Activated T-helper 2 cell treated with anti-CD3 and anti-CD28 coated beads, Interferon-gamma antibody, Interleukin-2, Interleukin-4, amounts not matched to agents 10 μg/mL and 5 μg/mL and 100 μg/mL, durations not matched to agents 14 hours and 24 hours and 36 hours (primary cell): Measurements from ENCODE around the gene ELF5. TPM values are rescaled to one million over a fixed set of nuclear protein-coding genes. Genes with fewer than 3 reads are reported as not detected.

Source experiments
- DNase-seq: peaks from one replicate; pipeline ENCODE4 v3.0.0; 2021; ENCODE audit warnings: low spot score
- H3K27ac Mint-ChIP-seq: one replicate; pipeline ENCODE4 v1.8.0; 2021; ENCODE audit warnings: mixed read lengths
- H3K27me3 Mint-ChIP-seq: one replicate; pipeline ENCODE4 v1.8.0; 2021; ENCODE audit warnings: low read depth, mixed read lengths
- H3K36me3 Mint-ChIP-seq: one replicate; pipeline ENCODE4 v1.8.0; 2021; ENCODE audit warnings: low read depth, mixed read lengths
- H3K4me1 Mint-ChIP-seq: one replicate; pipeline ENCODE4 v1.8.0; 2021; ENCODE audit warnings: low read depth, mixed read lengths
- H3K4me3 Mint-ChIP-seq: one replicate; pipeline ENCODE4 v1.8.0; 2021; ENCODE audit warnings: low read depth, mild to moderate bottlenecking, moderate library complexity, mixed read lengths
- H3K9me3 Mint-ChIP-seq: one replicate; pipeline ENCODE4 v1.8.0; 2021; ENCODE audit warnings: mixed read lengths
- intact Hi-C: fragments of 100-400 bp; cut with micrococcal nuclease; formaldehyde crosslinking; loops from one replicate; pipeline ENCODE4 v1.15.1; 2023
- total RNA-seq: library from RNA; stranded (reverse); gene quantifications from 2 replicates; pipeline ENCODE4 v1.2.3, GENCODE V29; 2022

ELF5 gene
- total RNA-seq, 1 donor from 2014 or later, result not detected

- no peak overlapping the region for H3K4me3 Mint-ChIP-seq
- no peaks in the 10 kb centered on the region for H3K4me1 Mint-ChIP-seq
- peaks cover 27% of the 10 kb centered on the region for H3K27me3 Mint-ChIP-seq
- no peak overlapping the region for H3K27ac Mint-ChIP-seq
- H3K9me3 Mint-ChIP-seq, result no peaks in the 10 kb centered on the region
- intact Hi-C loops, result no loop called here
- no peaks in the 10 kb centered on the region for H3K36me3 Mint-ChIP-seq
- no peak for DNase-seq
These were observed 32.3 kb downstream of the ELF5 start for GRCh38 chr11:34481307-34481706.

- Mint-ChIP-seq H3K27ac (no peak overlapping the region), H3K36me3 (no peaks in the 10 kb centered on the region), H3K27me3 (peaks cover 24% of the 10 kb centered on the region), H3K4me1 (no peaks in the 10 kb centered on the region), H3K9me3 (no peaks in the 10 kb centered on the region), H3K4me3 (no peak overlapping the region)
- DNase-seq, result no peak
- intact Hi-C loops, result no loop called here
These were observed 33.3 kb downstream of the ELF5 start for GRCh38 chr11:34480314-34480713.

DNA sequence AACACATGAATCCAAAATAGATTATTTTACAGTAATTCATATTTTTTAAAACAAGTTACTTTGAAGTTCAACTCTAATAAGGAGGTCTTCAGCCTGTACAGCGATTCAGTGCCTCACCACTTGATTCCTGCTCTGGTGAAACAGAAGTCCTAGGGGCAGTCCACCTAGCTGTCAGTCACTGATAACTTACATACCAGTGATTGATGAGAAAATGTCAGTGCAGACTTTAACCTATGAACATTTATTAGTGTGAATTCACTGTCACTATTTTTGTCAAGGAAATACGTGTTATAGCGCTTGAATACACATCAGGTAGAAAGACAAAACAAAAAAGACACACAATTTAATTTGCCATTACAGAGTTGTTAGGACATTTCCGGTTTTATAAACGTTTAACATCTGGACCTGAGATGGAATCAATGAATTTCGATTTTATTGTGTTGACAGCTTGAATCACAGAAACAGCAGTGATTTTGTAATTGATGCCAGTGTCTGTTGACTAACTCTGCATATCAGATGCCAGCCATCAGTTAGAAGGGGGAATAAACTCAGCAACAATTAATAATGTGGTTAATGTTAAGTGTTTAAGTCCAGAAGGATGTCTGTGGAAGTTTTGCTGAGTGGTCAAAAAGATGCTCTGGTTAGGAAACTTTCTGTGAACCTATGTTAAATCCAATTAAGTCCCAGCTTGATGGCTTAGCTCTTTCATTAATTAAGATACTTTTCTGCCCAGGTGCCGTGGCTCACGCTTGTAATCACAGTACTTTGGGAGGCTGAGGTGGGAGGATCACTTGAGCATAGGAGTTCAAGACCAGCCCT lies 34.5 kb downstream of the ELF5 start:
- Mint-ChIP-seq H3K4me1 (no peaks in the 10 kb centered on the region), H3K27me3 (peaks cover 22% of the 10 kb centered on the region), H3K27ac (no peak overlapping the region), H3K4me3 (no peak overlapping the region), H3K9me3 (no peaks in the 10 kb centered on the region), H3K36me3 (no peaks in the 10 kb centered on the region)
- intact Hi-C loops, result no loop called here
- no peak for DNase-seq

GRCh38 chr11:34476849-34477248 lies 36.7 kb downstream of the ELF5 start:
- DNase-seq, result no peak
- Mint-ChIP-seq H3K27me3 (peaks cover 22% of the 10 kb centered on the region), H3K4me1 (no peaks in the 10 kb centered on the region), H3K4me3 (no peak overlapping the region), H3K9me3 (no peaks in the 10 kb centered on the region), H3K36me3 (peaks cover 9% of the 10 kb centered on the region), H3K27ac (no peak overlapping the region)
- intact Hi-C loops, result no loop called here

DNA sequence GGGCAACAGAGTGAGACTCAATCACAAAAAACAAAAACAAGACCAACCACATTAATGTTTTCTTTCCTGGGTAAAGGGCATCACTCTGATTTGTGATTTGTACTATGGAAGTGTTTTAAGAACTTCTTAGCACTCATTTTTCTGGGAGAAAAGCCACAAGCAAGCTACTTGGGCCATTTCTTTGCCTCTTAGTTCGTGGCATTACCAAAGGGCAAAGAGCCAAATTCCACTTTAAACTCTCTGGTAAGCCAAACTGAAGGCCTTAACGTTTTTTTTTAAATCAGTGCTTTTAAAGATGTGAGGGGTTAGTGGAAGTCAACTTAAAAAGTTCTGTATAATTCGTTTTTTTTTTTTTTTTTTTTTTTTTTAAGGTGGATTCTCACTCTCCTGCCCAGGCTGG lies 37.9 kb downstream of the ELF5 start:
- no peak overlapping the region for H3K4me3 Mint-ChIP-seq
- peaks cover 14% of the 10 kb centered on the region for H3K36me3 Mint-ChIP-seq
- no peaks in the 10 kb centered on the region for H3K4me1 Mint-ChIP-seq
- no peaks in the 10 kb centered on the region for H3K9me3 Mint-ChIP-seq
- intact Hi-C loops, result no loop called here
- H3K27ac Mint-ChIP-seq, result no peak overlapping the region
- peaks cover 21% of the 10 kb centered on the region for H3K27me3 Mint-ChIP-seq
- no peak for DNase-seq

DNA sequence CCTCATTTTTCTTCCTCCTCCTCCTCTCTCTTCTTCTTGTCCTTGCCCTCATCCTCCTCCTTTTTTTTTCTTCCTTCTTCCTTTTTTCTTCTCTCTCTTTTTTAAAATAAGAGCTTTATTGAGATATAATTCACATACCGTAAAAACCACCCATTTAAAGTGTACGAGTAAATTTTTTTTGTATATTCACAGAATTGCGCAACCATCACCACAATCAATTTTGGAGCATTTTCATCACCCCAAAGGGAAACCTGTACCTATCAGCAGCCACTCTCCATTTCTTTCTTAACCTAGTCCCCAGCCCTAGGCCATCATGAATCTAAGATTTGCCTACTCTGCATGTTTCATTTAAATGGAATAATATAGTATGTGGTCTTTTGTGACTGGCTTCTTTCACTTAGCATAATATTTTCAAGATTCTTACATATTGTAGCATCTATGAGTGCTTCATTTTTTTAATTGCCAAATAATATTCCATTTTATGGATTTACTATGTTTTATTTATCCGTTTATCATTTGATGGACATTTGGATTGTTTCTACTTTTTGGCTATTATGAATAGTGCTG lies 39.9 kb downstream of the ELF5 start:
- Mint-ChIP-seq H3K36me3 (peaks cover 21% of the 10 kb centered on the region), H3K27ac (no peak overlapping the region)
- intact Hi-C loops, result no loop called here

DNA sequence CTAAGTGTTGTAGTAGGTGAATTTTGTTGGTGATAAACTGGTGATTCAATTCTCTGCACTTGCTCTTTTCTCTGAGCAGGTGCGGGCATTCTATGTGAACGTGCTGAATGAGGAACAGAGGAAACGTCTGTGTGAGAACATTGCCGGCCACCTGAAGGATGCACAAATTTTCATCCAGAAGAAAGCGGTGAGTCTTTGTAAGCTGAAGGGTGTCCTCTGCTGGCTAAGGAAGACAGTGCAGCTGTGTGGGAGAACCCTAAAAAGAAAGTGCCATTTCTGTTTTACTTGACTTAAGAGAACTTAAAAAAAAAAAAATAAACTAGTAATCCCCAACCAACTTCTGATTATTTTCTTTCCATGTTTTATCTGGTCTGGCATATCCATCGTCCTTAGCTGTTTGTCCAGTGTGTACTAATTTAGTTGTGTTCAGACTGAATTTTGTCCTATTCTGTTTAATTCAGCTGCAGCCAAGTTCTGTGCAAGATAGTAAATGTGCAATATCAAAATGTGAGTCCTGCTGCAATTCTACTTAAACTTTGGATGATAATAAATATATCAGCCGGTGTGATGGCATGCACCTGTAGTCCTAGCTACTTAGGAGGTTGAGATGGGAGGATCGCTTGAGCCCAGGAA lies 45.3 kb downstream of the ELF5 start:
- Mint-ChIP-seq H3K4me1 (peaks cover 4% of the 10 kb centered on the region), H3K36me3 (peaks cover 64% of the 10 kb centered on the region), H3K27ac (no peak overlapping the region), H3K9me3 (peaks cover 19% of the 10 kb centered on the region), H3K4me3 (no peak overlapping the region), H3K27me3 (no peaks in the 10 kb centered on the region)
- intact Hi-C loops, result loop anchor here (1.0 to 5.0 kb wide), 2 partner anchors 102 to 111 kb away; partner anchors contain the start of gene ABTB2
- peak; percentile 20 for DNase-seq

More for the DNA sequence above, 39.9 kb downstream of the ELF5 start:
- Mint-ChIP-seq H3K27me3 (peaks cover 6% of the 10 kb centered on the region), H3K9me3 (no peaks in the 10 kb centered on the region), H3K4me1 (no peaks in the 10 kb centered on the region), H3K4me3 (no peak overlapping the region)
- DNase-seq, result no peak

DNA sequence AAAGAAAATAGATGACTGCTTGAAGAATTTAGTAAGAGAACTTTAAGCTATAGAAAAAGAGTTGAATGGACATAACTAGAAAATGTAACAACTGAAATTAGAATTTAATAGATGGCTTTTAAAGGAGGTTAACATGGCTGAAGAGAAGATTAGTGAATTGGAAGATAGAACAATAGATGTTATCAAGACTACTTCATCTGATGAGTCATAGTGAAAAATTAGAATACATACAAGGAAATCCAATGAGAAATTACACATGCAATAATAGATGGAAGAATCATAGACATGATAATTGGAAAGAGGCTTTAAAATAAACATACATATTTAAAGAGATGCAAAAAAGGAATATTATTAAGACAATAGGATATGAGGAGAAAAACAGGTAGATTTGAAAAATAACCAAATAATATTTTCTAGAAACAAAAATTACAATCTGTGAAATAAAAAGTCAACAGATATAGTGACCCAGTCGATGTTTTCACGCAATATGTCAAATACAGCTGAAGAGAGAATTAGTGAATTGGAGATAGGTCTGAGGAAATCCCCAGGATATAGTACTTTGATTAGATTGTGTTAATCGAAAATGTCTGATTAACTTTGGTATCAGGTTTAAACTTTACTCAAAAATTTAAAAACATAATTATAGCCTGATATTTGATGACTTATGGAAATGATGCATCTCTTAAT lies 46.6 kb downstream of the ELF5 start:
- Mint-ChIP-seq H3K4me1 (peaks cover 4% of the 10 kb centered on the region), H3K4me3 (no peak overlapping the region), H3K27ac (no peak overlapping the region), H3K27me3 (no peaks in the 10 kb centered on the region), H3K9me3 (peaks cover 19% of the 10 kb centered on the region), H3K36me3 (peaks cover 66% of the 10 kb centered on the region)
- no peak for DNase-seq
- intact Hi-C loops, result loop anchor here (5.0 kb wide), 1 partner anchor 110 kb away; the partner anchor contains the start of gene ABTB2

DNA sequence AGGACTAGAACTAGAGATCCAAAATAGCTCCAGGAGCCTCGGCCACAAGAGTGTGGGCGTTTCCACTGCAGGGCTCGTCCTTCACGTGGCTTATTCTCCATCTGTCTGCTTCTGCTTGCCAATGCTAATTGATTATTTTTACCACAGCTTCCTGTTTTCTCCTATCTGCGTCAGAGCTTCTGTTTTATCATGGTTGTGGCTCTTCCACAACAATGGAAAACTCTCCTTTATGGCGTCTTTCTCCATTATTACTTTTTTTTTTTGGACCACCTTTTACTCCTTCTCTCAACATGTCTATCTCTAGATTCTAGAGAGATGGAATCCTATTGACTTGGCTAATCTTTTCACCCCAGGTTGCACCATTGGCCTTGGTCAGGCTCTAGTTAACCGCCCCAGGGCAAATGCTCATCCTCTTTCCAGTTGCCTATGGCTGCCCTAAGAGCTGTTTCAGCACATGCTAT lies 49.0 kb downstream of the ELF5 start:
- intact Hi-C loops, result loop anchor here (5.0 kb wide), 1 partner anchor 107 kb away; the partner anchor contains the start of gene ABTB2
- DNase-seq, result no peak
- Mint-ChIP-seq H3K27ac (no peak overlapping the region), H3K4me1 (peaks cover 4% of the 10 kb centered on the region), H3K9me3 (peaks cover 19% of the 10 kb centered on the region), H3K36me3 (peaks cover 64% of the 10 kb centered on the region), H3K27me3 (no peaks in the 10 kb centered on the region), H3K4me3 (no peak overlapping the region)

DNA sequence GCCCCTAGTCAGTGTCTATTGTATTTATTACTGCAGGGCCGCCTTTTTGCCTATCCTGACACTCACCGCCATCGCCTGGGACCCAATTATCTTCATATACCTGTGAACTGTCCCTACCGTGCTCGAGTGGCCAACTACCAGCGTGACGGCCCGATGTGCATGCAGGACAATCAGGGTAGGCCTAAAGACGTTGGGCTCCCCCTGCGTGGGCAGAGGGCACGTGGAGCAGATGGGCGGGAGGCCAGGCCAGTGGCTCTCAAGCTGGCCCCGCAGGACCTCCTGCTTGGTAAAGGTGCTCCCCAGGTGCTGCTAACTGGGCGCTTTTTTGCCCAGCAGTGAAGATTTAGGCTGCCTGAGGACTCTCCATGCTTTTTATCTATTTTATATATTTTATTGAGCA lies 52.4 kb downstream of the ELF5 start:
- H3K36me3 Mint-ChIP-seq, result peaks cover 58% of the 10 kb centered on the region
- peaks cover 4% of the 10 kb centered on the region for H3K4me1 Mint-ChIP-seq
- intact Hi-C loops, result no loop called here
- no peaks in the 10 kb centered on the region for H3K27me3 Mint-ChIP-seq
- no peak overlapping the region for H3K27ac Mint-ChIP-seq
- H3K9me3 Mint-ChIP-seq, result peaks cover 8% of the 10 kb centered on the region
- DNase-seq, result no peak
- no peak overlapping the region for H3K4me3 Mint-ChIP-seq

- no peaks in the 10 kb centered on the region for H3K27me3 Mint-ChIP-seq
- H3K27ac Mint-ChIP-seq, result no peak overlapping the region
- no peak overlapping the region for H3K4me3 Mint-ChIP-seq
- intact Hi-C loops, result no loop called here
- H3K9me3 Mint-ChIP-seq, result no peaks in the 10 kb centered on the region
- H3K4me1 Mint-ChIP-seq, result peaks cover 4% of the 10 kb centered on the region
- no peak for DNase-seq
- H3K36me3 Mint-ChIP-seq, result peaks cover 55% of the 10 kb centered on the region
These were observed 53.3 kb downstream of the ELF5 start for GRCh38 chr11:34460278-34460677.

DNA sequence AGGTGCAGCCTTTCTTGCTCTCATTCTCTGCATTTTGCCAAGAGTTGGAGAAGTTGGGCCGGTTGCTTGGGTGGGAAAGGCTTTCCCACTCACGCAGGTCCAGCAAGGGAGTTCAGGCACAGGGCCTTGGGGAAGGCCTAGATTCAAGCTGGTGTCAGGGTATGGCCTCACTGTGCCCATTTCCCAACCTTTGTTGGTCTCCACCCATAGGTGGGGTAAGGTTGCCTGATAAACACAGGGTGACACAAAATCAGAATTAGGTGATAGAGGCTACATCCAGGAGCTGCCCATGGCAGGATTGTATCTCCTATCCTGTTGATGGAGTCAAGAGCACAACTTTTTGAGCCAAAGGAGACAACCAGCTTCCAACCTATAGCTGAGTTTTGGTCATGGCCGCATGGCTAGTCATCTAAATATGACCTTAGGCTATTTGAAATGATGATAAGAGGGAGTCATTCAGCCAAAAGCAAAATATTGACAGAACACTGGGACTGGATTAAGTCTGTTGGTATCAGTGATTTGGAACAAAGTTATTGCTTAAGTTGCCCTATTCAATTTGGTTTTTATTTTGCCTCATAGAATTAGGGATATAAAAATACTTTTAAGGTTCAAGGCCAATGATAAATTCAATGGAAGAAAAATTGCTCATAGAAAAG lies 54.0 kb downstream of the ELF5 start:
- peaks cover 54% of the 10 kb centered on the region for H3K36me3 Mint-ChIP-seq
- H3K9me3 Mint-ChIP-seq, result no peaks in the 10 kb centered on the region
- H3K27me3 Mint-ChIP-seq, result no peaks in the 10 kb centered on the region
- intact Hi-C loops, result no loop called here
- H3K4me3 Mint-ChIP-seq, result no peak overlapping the region
- DNase-seq, result no peak
- no peak overlapping the region for H3K27ac Mint-ChIP-seq
- H3K4me1 Mint-ChIP-seq, result peaks cover 2% of the 10 kb centered on the region
